HG03196 (cell line): Measurements from ENCODE around the gene RALGPS1.

ENCODE experiments used
- ATAC-seq: cut with Tn5 transposase; IDR thresholded peaks from one replicate; pipeline ENCODE4 v1.9.1; 2021; ENCODE audit not compliant: unreplicated experiment

The RALGPS1 gene

DNA sequence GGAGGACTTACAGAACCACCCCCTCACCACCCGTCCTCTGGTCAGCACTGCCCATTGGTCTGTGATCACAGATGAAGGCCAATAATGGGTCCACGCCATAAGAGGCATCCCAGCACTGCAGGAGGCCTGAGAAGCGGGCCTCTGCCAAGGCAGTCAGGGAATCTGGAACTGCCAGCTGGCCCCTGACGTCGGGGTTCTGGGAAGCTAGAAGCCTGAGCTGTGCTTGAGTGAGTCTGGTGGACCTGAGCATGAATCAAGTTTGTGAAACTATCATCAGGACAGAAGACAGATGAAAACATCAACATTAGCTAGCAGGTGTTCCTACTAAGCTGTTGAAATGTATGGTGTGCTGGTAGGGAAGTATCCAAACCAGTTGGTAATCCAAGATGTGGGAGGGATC, 200.0 kb downstream of the RALGPS1 start:
- ATAC-seq: no peak

DNA sequence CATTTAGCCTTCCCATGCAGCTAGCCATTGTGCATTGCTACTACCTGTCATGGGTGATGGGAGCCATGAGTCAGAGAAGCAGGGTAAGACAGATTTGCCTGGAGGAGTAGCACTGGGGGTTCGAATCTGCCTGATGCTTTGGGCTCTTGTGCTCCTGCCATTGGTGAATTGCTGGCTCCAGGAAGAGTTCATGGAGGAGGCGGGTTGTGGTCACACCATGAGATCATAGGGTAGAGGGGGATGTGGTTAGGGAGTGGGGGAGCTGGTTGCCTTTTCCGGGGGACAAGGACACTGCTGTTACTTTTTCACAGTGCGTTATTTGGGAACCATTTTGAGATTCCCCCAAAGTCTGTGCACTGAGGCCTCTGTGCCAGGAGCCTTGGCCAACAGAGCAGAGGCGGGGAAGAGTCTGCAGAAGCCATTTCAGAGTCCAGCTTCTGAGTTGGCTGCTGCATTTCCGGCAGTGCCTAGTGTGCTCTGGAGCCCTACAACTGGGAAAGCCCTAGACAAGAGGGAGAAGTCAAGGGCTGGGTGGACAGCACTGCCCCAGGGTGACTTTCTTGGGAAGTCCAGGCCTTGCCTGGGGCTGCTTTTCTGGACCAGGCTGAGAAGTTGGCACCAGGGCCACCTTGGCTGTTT, 201.6 kb downstream of the RALGPS1 start:
- no peak for ATAC-seq

DNA sequence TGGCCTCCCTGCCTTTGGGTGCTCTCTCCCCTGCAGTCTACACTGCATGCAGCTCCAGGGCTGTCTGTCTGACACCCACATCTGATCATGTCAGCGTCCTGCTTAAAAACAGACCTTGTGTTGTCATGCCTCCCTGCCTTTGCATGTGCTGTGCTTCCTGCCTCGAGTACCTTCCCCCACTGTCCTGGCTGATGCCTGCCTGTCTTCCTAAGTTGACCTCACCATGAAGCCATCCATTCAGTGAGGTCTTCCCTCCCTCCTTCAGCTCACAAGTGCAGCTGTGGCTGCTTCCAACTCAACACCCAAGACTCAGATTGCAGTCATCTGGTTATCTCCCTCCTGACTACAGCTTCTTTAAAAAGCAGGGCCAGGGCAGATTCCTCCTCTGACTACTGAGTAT, 202.4 kb downstream of the RALGPS1 start:
- ATAC-seq: no peak

DNA sequence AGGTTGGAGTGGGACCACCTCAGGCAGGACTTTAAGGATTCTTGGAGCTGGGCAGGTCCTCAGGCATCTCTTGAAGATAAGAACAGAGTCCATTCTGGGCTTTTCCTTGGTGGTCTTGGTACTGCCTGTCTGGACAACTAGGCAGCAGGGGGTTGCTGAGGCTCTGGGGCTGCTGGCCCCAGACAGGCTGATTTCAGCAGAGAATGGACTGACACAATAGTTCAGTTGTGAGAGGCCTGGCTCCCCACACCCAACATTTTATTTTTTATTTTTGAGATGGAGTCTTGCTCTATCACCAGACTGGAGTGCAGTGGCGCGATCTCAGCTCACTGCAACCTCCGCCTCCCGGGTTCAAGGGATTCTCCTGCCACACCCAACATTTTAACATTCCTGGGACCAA, 203.2 kb downstream of the RALGPS1 start:
- ATAC-seq: no peak

DNA sequence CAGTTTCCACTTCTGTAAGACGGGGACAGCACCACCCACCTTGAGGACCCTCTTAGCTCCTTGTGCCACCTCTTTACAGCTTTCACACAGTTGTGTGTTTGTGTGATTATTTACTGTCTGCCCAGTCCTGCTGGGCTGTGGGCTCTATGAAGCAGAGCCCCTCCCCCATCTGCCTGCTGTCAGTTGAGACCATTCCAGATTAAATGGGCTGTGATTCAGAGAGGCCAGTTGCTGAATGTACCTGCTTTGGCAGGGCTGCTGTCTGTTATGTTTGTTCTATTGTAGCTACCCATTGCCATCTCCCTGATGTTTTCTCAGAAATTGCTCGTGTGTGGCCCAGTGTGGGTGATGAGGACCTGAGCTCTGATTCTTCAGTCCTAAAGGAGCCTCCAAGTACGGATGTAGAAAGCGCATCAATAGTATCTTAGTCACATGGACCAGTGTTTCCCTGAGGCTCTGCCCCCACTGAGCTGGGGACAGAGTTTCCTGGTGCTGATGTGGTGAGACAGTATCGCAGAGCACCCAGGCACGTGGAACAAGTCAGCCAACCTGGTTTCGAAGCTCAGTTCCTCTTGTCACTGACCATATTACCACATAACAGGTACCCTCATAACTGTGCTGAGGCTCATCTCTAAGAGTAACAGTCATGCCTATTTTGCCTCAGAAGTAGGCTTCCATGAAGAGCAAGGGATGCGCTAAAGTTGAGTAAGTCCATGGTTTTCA, 204.2 kb downstream of the RALGPS1 start:
- no peak for ATAC-seq

DNA sequence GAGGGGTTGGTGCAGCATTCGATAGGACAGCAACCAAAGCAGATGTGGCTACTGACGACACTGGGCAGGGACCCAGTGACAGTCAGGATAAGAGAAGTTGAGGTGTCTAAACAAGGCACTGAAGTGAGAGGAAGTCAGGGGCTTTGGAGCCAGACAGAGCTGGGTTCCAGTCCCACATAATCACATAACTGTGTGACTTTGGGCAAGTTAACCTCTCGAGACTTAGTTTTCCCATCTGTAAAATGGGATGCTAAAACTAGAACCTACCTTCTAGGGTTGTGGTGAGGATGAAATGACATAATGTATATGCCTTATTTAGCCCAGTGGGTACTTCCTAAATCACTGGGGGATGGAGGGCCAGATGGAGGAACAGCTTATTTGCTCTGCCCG, 204.7 kb downstream of the RALGPS1 start:
- no peak for ATAC-seq

DNA sequence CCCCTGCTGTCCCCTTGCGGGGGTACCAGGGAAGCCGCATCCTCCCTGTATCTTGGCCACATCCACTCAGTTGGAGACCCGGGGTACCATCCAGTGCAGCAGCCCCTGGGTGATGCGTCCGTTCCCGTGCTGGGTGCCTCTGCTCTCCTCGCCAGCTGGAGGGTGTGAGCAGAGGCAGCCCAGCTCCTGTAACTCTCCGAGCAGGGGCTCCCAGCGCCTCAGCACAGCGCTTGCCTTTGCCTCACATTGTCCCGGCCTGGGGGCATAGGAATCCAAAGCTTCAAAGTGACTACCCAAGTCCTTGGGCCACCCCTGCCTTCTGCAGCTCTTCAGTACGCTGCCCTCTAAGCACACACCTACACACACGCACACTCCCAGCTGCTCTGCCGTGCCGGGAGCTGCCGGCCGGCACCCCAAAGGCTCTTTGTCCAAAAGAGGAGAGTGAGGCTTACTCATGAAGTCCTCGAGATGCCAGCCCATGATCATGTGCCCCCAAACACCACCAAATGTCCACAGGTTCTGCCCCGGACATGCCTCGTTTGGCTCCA, 207.1 kb downstream of the RALGPS1 start:
- ATAC-seq: no peak

DNA sequence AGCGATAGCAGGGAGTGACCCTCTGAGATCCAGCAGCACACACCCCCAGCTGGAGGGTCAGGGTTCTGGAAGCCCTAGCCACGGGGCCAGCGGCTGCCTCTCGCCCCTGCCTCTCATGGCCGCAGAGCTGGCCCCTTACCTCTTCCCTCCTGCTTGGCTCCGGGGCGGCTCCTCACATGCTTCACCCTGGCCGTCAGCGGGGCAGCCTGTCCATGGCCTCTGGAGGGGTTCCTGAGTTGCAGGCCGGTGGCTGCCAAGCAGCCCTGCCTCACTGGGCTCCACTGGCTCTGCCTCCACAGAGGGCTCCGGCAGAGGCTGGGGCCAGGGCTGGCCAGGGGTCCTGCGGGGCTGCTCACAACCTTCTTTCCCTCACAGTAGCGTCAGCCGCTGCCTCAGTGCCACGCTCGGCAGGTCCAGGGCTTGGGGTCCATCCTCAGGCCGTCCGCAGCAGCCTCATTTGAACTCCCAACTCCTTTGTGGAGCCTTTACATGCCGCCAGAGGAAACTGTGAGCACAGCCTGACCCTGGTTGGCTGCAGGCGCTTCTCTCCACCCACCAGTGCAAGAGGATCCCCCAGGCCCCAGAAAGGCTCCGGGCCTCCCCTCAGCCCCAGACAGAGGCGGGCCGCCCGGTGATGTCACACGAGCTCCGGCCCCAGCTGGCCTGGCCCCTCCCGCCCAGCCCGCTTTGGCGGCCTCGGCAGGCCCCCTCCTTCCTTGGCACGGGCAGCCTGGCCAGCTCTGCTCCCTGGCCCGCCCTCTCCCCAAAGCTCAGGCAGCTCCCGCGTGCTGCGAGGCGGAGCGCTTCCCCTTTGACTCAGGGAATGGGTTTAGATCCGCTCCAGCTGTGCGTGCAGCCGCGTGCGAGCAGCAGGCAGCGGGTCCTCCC, 207.8 kb downstream of the RALGPS1 start, which contains the start of gene ANGPTL2:
Gene ANGPTL2, minus strand, starts transcription at position 460 of the 888 bp plus-strand sequence. CDS start 13,904 bp downstream, outside the sequence.
- ATAC-seq: no peak

DNA sequence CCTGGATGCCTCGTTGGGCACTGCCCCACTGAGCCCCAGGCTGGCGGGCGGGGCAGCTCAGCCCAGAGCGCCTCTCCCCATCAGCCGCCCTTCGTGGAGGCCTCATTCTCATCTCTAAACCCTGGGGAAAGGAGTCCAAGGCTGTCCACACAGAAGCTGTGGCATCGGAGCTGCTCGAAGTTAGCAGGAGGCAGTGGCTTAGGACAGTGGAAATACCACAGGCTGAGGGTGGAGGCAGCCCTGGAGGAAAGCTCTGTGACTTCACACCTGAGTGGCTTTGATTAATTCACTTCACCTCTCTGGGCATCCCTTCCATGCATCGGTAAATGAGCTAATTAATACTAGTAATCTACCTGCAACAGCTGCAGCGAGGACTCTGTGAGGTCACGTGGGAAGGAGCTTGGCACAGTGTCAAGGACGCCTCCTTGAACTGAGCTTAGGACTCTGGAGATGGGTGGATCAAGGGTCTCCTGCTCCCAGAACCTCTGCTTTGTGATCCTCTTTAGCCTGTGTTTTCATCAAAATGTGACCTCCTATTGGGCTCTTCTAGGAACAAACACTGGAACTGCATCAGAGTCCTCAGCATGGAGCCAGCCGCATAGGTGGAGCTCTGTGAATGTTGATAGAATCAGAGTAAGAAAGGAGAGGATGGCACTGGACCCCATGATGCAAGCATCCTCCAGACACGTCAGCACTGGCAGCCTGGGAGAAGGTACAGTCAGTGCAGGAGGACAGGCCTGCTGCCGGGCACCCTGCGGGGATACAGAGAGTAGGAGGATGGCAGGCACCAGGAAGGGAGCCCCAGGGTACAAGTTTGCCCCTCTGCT, 208.7 kb downstream of the RALGPS1 start:
- no peak for ATAC-seq

DNA sequence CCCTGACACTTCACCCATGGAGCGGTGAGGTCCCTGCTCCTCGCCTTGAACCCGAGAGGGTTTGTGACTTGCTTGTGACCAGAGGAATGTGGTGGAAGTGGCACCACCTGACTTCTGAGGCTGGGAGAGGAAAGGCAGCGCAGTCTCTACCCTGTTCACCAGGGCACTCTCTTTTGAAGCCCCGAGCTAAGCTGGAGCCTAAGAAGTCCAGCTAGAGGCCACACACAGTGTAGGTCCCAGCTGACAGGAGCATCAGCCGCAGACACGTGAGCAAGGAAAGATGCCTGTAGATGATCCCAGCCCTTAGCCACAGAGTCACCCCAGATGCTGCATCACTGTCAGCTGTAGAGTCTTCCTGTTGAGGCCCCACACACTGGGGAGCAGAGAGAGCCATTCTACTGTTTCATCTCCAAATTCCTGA, 209.5 kb downstream of the RALGPS1 start:
- no peak for ATAC-seq

DNA sequence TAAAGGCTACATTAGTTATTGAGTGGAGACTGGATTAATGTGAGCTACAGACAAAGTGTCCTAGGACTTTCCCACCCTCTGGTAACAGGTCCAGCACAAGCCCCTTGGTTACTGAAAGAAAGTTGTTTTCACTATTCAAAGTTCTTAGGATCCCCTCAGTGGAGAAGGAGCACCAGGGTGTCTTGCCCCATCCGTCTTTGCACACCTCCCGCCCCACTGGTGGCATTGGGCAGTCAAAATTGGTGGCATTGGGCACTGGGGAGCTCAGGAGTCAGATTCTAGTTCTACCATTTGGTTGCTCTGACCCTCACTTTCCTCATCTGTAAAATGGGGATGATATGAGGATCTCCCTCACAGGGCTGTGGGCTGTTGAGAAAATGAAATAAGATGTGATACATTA, 210.2 kb downstream of the RALGPS1 start:
- ATAC-seq: no peak

DNA sequence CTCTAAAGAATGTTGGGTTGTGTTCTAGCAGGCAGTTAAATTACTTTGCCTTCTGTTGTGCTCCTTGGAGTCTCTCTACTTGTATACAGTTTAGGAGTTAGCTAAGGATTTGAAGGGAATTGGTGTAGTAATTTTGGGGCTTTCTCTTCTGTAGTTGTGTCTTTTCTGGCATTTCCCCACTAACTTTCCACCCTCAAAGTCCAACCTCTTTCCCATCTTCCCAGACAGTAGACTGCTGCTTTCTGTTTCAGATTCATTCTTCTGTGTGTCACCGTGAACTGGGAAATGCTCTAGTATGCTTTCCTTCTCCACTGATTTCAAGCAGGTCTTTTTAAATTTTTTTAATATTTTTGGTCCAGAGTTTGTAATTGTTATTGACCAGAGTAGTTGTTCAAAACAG, 212.4 kb downstream of the RALGPS1 start:
- ATAC-seq: no peak

DNA sequence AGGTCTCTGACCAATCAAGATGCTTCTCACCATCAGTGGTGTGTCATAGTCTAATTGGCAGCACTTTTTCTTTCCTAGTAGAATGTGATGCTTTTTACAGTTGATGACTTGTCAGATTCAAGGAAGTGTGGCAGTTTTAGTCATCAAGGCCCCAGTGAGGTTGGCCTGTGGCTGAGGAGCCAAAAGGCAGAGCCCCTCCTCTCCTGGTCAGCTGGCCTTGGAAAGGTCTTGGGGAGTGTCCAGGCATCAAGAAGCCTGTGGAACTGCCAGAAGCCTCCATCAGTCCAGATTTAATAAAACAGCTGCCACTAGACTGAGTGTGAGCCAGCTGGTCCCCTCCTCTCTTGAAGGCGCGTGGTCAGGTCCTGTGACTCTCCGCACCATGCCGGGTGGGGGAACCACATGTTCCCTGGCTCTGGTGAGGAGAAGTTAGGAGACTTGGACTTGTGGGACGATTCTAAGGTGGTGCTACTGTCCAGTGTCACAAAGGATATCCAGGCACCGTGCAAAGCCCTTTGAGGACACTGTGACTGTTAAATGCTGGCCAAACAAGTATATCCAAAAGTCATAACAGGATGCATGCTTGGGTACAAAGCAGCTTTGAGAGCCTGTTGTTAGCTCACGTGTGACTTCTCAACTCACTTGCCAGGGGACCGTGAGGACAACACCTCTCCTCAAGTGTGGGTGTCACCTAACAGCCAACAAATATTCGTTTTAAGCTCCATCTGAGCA, 213.9 kb downstream of the RALGPS1 start:
- ATAC-seq: no peak

DNA sequence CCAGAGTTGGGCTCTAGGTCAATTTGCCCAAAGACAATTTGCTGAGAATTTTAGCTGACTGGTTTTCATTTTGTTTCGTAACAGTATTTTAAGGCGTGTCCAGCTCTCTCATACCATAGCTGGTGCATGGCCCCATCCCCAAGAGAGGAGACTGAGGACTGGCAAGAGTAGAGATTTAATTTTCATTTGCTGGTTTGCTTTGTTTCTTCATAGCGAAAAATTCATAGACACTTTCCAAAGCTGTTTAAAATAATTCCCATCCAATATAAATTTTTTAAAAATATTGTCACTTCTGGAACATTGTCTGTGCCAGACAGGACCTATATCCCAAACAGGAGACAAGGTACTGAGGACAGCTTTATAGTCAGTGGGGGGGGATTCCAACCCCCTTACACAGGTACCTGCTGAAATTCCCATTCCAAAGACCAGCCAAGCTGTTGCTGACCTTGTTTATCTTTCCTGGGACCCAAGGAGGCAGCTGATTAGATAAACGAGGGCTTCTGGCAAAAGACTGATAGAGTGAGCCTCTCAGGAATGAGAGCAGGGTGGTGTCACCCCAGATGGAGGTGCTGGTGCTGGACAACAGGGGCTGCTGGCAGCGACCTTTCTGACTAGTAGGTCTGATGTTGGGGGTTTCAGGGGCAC, 214.6 kb downstream of the RALGPS1 start:
- no peak for ATAC-seq

DNA sequence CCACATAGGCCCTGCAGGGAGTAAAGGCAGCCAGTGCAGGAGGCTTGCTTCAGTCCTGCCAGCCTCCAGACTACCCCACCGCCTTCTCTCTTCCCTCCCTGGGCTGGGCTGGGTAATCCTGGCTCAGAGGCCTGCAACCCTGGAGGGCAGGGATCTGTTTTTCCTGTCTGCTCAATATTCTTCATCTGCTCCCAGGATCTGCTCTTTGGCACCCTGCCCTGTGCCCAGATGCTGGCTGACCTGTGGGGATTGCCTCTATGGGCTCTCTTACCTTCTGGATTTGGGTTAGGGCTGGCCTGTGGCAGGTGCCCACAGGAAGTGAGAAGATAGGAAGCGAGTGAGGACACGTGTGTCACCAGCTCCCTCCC, 215.1 kb downstream of the RALGPS1 start:
- ATAC-seq: no peak

DNA sequence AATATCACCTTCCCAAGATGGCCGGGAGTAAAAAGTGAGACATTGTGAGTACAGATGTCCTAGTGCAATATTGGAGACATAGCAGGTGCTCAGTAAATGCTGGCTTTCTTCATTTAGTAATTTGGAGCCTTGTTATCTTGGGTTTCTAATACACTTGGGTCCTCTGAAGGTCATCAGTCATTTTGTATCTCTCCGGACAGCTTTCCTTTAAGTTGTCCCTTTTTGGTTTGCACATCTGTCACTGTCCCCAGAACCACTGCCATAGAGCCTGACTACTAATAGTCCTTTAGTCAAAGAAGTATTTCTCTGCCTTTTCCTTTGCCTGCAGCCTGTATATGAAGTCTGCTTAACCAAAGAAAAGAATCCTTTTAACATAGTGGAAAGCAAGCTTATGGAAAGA, 215.7 kb downstream of the RALGPS1 start:
- ATAC-seq: no peak

DNA sequence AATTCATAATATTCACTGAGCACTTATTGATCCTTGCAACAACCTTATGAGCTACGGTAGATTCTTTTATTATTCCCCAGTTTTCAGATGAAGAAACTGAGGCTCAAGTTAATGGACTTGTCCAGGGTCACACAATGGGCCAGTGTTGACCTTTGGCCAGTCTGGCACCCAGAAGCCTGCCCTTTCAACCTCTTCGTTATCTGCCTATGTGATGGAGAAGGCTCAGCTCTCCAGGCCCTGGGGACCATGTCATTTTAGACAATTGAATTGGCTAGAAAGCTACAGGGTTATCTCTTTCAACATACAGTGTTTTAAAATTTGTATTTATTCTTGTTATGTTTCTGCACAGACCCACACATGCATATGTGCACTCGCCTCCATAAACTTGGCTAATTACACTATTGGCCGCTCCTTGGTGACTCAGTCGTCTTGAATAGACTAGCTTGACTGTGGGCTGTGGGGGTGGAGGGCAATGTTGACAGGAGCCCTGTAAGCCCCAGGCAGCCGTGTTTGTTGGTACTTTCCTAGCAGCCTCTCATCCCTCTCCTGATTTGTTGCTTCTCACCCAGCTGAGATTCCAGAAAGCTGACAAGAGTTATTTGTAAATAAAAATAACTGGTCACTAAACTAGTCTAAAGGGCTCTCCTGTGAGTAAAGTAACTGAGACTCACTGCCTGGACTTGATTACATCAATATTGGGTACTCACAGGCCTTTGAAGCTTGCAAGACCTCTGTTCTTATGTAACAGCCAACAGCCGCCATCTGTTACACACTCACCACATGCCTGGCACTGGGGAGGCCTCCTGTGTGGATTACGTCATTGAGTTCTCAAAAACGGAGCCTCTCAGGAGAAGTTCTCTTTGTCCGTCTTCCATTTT, 216.3 kb downstream of the RALGPS1 start:
- ATAC-seq: no peak

DNA sequence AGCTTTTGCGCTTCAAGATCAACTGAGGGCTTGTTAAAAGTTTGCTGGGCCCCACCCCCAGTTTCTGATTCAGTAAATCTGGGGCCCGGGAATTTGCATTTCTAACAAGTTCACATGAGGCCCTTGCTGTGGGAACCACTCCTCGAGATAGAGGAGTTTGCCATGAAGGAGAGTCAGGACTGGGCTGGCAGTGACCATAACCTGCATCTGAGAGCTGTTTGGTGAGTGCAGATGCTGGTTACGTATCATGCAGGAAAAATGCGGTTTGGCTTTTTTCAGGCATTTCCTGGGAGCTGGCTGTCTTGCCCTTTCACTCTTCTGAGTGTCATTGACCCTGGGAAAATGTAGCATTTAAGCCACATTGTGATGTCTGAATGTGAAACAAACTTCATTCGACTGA, 217.3 kb downstream of the RALGPS1 start:
- ATAC-seq: no peak

DNA sequence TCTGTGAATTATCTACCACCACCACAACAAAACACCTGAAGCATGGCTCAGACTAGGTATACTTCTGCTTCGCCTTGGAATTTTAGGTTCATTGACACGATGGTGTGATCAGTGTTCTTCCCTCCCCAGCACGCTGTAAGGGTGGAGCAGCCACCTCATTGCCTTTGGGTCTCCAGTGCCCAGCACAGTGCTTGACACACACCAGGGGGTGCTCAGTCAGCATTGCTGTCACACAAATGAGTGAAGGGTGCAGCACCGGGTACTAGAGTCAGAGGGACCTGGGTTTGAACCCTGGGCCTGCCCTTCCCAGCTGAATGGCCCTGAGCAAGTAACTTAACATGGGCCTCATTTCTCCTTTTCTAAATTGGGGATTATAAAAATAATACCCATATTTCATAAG, 217.8 kb downstream of the RALGPS1 start:
- no peak for ATAC-seq
